ENCODE data around the gene RPS6KL1.
A peak's percentile ranks its signal among the peaks of the same experiment; 100 is the strongest.

The RPS6KL1 gene

DNA sequence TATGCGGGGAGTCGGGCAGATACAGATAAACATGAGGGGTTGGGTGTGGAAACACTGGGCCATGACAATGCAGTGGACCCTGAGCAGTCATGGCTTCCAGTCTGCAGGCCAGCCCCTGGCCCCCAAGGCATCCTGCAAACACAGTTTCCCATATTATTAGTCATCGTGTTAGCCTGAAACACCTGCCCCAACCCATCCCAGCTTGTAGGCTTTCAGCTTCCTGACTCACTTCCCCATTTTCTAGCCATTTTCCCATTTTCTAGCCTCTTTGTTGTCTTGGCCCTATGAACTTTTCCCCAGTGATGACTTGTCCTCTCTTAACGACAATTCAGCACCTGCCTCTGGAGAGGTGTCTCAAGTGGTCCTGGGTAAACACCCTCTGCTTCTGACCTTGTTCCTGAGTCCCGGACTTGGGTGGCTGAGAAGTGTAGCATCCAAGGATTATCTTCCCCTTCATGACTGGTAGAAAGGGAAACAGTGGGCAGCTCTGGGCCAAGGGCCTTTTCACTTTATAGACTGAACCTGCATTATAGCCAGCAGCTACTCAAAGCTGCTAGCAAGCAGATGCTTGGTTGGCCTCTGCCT is 36.6 kb upstream of the RPS6KL1 start:
- TF ChIP-seq CTCF (IDR thresholded peaks at IDR 0.05), result no peak
- Histone ChIP-seq H3K27me3 (no peaks in the 10 kb centered on the region), H3K4me3 (no peak overlapping the region), H3K36me3 (no peaks in the 10 kb centered on the region), H3K9me3 (no peaks in the 10 kb centered on the region), H3K4me1 (peaks cover 0 to 15% (median 11%) of the 10 kb centered on the region in 4 donors), H3K27ac (no peak overlapping the region)
- DNase-seq, result no peak
- intact Hi-C loops (cut with DNase I; ENCODE audit: low total_unique reads), result loop anchor here (10.0 kb wide), 1 partner anchor 105 kb away; the partner anchor contains the start of genes ACYP1 and ZC2HC1C

- no peak for TF ChIP-seq CTCF (IDR thresholded peaks at IDR 0.05)
- Histone ChIP-seq H3K9me3 (no peaks in the 10 kb centered on the region), H3K4me3 (peak overlapping the region in 1 of 2 donors; percentile 69), H3K4me1 (peaks cover 0 to 45% (median 39%) of the 10 kb centered on the region in 4 donors), H3K27me3 (no peaks in the 10 kb centered on the region), H3K36me3 (no peaks in the 10 kb centered on the region), H3K27ac (peak overlapping the region; percentile 76 to 79)
- intact Hi-C loops (cut with DNase I; ENCODE audit: low total_unique reads), result loop anchor here (10.0 kb wide), 1 partner anchor 108 kb away; the partner anchor contains the start of genes ACYP1 and ZC2HC1C
- DNase-seq, result peak in 1 of 2 donors; percentile 65
Measured at GRCh38 chr14:74956280-74957072, 33.4 kb upstream of the RPS6KL1 start.

GRCh38 chr14:74956027-74956279 is 32.9 kb upstream of the RPS6KL1 start:
- H3K27me3 ChIP-seq, result no peaks in the 10 kb centered on the region
- peak overlapping the region; percentile 76 to 79 for H3K27ac ChIP-seq
- TF ChIP-seq CTCF (IDR thresholded peaks at IDR 0.05), result no peak
- no peaks in the 10 kb centered on the region for H3K36me3 ChIP-seq
- peaks cover 0 to 50% (median 45%) of the 10 kb centered on the region in 4 donors for H3K4me1 ChIP-seq
- H3K9me3 ChIP-seq, result no peaks in the 10 kb centered on the region
- DNase-seq, result no peak
- intact Hi-C loops (cut with DNase I; ENCODE audit: low total_unique reads), result loop anchor here (10.0 kb wide), 1 partner anchor 109 kb away; the partner anchor contains the start of genes ACYP1 and ZC2HC1C
- H3K4me3 ChIP-seq, result peak overlapping the region; percentile 69 to 72

GRCh38 chr14:74955229-74956026 is 32.4 kb upstream of the RPS6KL1 start, which contains the start of gene PGF:
TSS of gene PGF (minus strand) at chr14:74955597. CDS start at chr14:74955242, 355 bp downstream.
- no peaks in the 10 kb centered on the region for H3K27me3 ChIP-seq
- no peaks in the 10 kb centered on the region for H3K9me3 ChIP-seq
- no peak for TF ChIP-seq CTCF (IDR thresholded peaks at IDR 0.05)
- peak; percentile 67 to 89 for DNase-seq
- peak within 1 kb of the TSS; percentile 76 to 79 for H3K27ac ChIP-seq
- H3K4me3 ChIP-seq, result peak within 1 kb of the TSS; percentile 69 to 72
- no peaks in the 10 kb centered on the region for H3K36me3 ChIP-seq
- peaks cover 0 to 55% (median 49%) of the 10 kb centered on the region in 4 donors for H3K4me1 ChIP-seq
- intact Hi-C loops (cut with DNase I; ENCODE audit: low total_unique reads), result loop anchor here (10.0 kb wide), 1 partner anchor 109 kb away; the partner anchor contains the start of genes ACYP1 and ZC2HC1C

DNA sequence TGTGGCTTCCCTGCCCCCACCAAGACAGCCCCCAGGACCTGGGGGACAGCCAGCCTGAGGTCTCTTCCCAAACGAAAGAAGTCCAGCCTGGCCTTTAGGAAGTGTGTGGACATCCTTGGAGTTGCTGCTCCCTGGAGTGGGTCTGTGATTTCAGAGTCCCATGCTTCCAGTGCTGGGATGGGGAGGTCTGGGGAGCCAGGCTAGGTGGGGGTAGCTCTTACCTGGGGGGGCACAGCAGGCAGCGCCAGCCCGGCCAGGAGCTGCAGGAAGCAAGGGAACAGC is 31.8 kb upstream of the RPS6KL1 start:
- peak overlapping the region; percentile 76 to 79 for H3K27ac ChIP-seq
- peaks cover 0 to 60% (median 54%) of the 10 kb centered on the region in 4 donors for H3K4me1 ChIP-seq
- intact Hi-C loops (cut with DNase I; ENCODE audit: low total_unique reads), result loop anchor here (10.0 kb wide), 1 partner anchor 110 kb away; the partner anchor contains the start of genes ACYP1 and ZC2HC1C
- H3K4me3 ChIP-seq, result peak overlapping the region; percentile 69 to 72
- DNase-seq, result no peak
- no peaks in the 10 kb centered on the region for H3K36me3 ChIP-seq
- H3K9me3 ChIP-seq, result no peaks in the 10 kb centered on the region
- no peaks in the 10 kb centered on the region for H3K27me3 ChIP-seq
- TF ChIP-seq CTCF (IDR thresholded peaks at IDR 0.05), result no peak

All from tibial artery (tissue), 4 donors.